Peyer's patch (tissue), 4 donors: ENCODE data around the gene RAD51B.

Experiments used
- CTCF ChIP-seq, 6 experiments: fragments of 450-650 bp in 4 of 6; fragments of 200-600 bp in 2 of 6; sonication (generic) in 1 of 6; IDR thresholded peaks; one replicate each; pipeline ENCODE4 v1.5.1; 2017 to 2019; ENCODE audit warnings: antibody characterized with exemption in 6 of 6, mild to moderate bottlenecking in 3 of 6, moderate library complexity in 1 of 6
- POLR2A ChIP-seq, 2 donors: fragments of 450-650 bp; IDR thresholded peaks; one replicate each; pipeline ENCODE4 v1.5.1; 2017; ENCODE audit warnings: antibody characterized with exemption in 2 of 2, mild to moderate bottlenecking in 2 of 2, moderate library complexity in 2 of 2

- TF ChIP-seq CTCF (IDR thresholded peaks at IDR 0.05) (no peak), POLR2A (IDR thresholded peaks at IDR 0.05) (no peak)
Observed at GRCh38 chr14:68230202-68230949, 410.8 kb downstream of the RAD51B start.
